ENCODE data around the gene TRIP12. TPM values are rescaled to one million over a fixed set of nuclear protein-coding genes. Genes with fewer than 3 reads are reported as not detected.

Gene TRIP12
- total and polyA plus RNA-seq, 2 of the 4 experiments (the other 2 are of a cell fraction), result 51.6 to 209 TPM

GRCh38 chr2:229734410-229734809 is 187.4 kb downstream of the TRIP12 start:
- no peak overlapping the region for H3K9ac ChIP-seq (ENCODE audit: low read depth, low read length)
- no peak overlapping the region for H3K23ac ChIP-seq (ENCODE audit: low read depth, low read length)
- H3K27ac ChIP-seq (ENCODE audit: insufficient read depth, low read length), result no peak overlapping the region
- no TSS peak for BruUV-seq (replicated peaks)
- no peak overlapping the region for H3K18ac ChIP-seq (ENCODE audit: low read depth, low read length)
- no peaks in the 10 kb centered on the region for H3K36me3 ChIP-seq (ENCODE audit: control insufficient read depth, insufficient read depth, low read length)
- H4K20me1 ChIP-seq (ENCODE audit: insufficient read depth, low read length), result no peaks in the 10 kb centered on the region
- ChIA-PET POLR2A (ENCODE audit: unreplicated experiment) (no interaction called here), CTCF (interaction anchor here (0.5 kb wide), 1 partner anchor 13 kb away, joined by 7 read pairs; no protein-coding TSS in a partner anchor)
- no peak for TF ChIP-seq SMC3 (IDR thresholded peaks at IDR 0.05; ENCODE audit: low read depth, low read length)
- H2AK5ac ChIP-seq (ENCODE audit: low read depth, low read length), result no peak overlapping the region
- no peak overlapping the region for H4K8ac ChIP-seq (ENCODE audit: low read depth in 2 of 2, low read length in 2 of 2)
- H3K79me1 ChIP-seq (ENCODE audit: low read depth in 1 of 2, low read length in 2 of 2), result no peaks in the 10 kb centered on the region
- no peaks in the 10 kb centered on the region for H3K4me1 ChIP-seq (ENCODE audit: control insufficient read depth, insufficient read depth, low read length)
- H4K5ac ChIP-seq (ENCODE audit: low read depth, low read length), result no peak overlapping the region
- DNase-seq (no peak), ATAC-seq (ENCODE audit: low read depth) (no peak)
- H3K14ac ChIP-seq (replicated peaks; ENCODE audit: low read depth, low read length), result no peak overlapping the region
- no CpG with 5 or more reads among the region's 1 CpG for WGBS, 2 experiments (ENCODE audit: extremely low coverage in 2 of 2, insufficient read length in 1 of 2)
- H2BK5ac ChIP-seq (ENCODE audit: low read depth, low read length, poor library complexity, severe bottlenecking), result no peak overlapping the region
- no peak overlapping the region for H2BK20ac ChIP-seq (ENCODE audit: low read depth, low read length)
- H2AFZ ChIP-seq (replicated peaks; ENCODE audit: low read length, poor library complexity), result no peak overlapping the region
- no peak overlapping the region for H4K91ac ChIP-seq (ENCODE audit: insufficient read depth, low read depth, low read length)
- in situ Hi-C loops (cut with MboI; ENCODE audit: low sequenced_read_pairs) (no loop called here), dilution Hi-C loops (cut with HindIII; ENCODE audit: low sequenced_read_pairs, unreplicated experiment) (no loop called here), intact Hi-C loops (cut with micrococcal nuclease) (no loop called here)
- H2AK9ac ChIP-seq (replicated peaks; ENCODE audit: low read depth, low read length, poor library complexity), result no peak overlapping the region
- H3K4ac ChIP-seq (ENCODE audit: low read depth, low read length), result no peak overlapping the region
- no peak overlapping the region for H3K4me2 ChIP-seq (ENCODE audit: low read depth, low read length)
- no peak overlapping the region for H3K4me3 ChIP-seq (ENCODE audit: insufficient read depth, low read depth, low read length)
- H2BK120ac ChIP-seq (ENCODE audit: low read depth, low read length), result no peak overlapping the region
- H3K56ac ChIP-seq (ENCODE audit: extremely low read depth, insufficient read depth, low read length), result no peak overlapping the region
- no peaks in the 10 kb centered on the region; the same call in 1 of the 2 replicates for H3K9me3 ChIP-seq (ENCODE audit: control insufficient read depth, insufficient read depth, low read length)
- H2BK15ac ChIP-seq (ENCODE audit: low read depth, low read length), result no peak overlapping the region
- no peaks in the 10 kb centered on the region for H3K9me1 ChIP-seq (ENCODE audit: insufficient read depth, low read length)
- no peaks in the 10 kb centered on the region for H3K27me3 ChIP-seq (ENCODE audit: control insufficient read depth, insufficient read depth, low read length)
